Measurements from ENCODE around the gene ABCG4. TPM values are rescaled to one million over a fixed set of nuclear protein-coding genes. Genes with fewer than 3 reads are reported as not detected.

ABCG4 gene
- total and polyA plus RNA-seq, 2 of the 8 experiments (the other 6 are each of a cell fraction or from before 2014, with no cell fraction given), result 1.8 to 2.3 TPM

DNA sequence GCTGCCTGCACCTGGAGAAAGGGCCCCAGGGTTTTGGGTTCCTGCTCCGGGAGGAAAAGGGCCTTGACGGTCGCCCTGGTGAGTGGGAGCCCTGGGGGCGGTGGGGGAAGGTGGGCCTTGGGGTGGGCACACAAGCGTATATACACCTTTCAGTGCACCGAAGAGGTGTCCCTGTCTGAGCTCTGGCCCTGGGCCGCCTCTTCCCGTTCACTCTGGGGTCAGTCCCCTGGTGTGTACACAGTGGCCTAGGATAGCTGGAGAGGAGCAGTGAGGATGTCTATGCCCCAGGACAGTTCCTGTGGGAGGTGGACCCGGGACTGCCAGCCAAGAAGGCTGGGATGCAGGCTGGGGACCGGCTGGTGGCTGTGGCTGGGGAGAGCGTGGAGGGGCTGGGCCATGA, 39.2 kb downstream of the ABCG4 start:
- H2BK12ac ChIP-seq (ENCODE audit: low read depth, low read length), result no peak overlapping the region
- no peaks in the 10 kb centered on the region for H3K79me1 ChIP-seq (ENCODE audit: low read depth, low read length)
- no peak overlapping the region for H2AFZ ChIP-seq (ENCODE audit: low read length)
- H4K20me1 ChIP-seq (replicated peaks in 1 of 2; ENCODE audit: control insufficient read depth in 1 of 2, insufficient read depth in 2 of 2, low read length in 2 of 2), result no peaks in the 10 kb centered on the region
- no peak overlapping the region for H3K4me3 ChIP-seq (ENCODE audit: extremely low read depth in 1 of 4, insufficient read depth in 2 of 4, low read depth in 3 of 4, low read length in 4 of 4)
- H3K27ac ChIP-seq (ENCODE audit: low read depth, low read length), result no peak overlapping the region
- H2BK120ac ChIP-seq (replicated peaks; ENCODE audit: low read depth, low read length), result no peak overlapping the region
- CTCF ChIA-PET (ENCODE audit: partially characterized antibody), result interaction anchor here (0.9 to 20.1 kb wide), 4 partner anchors 14 to 136 kb away, joined by 3 to 367 read pairs (median 3); partner anchors contain the start of gene ABCG4
- no peak overlapping the region for H4K8ac ChIP-seq (ENCODE audit: extremely low read depth, insufficient read depth, low read length)
- H3K9me3 ChIP-seq (ENCODE audit: insufficient read depth in 2 of 2, low read depth in 1 of 2, low read length in 1 of 2), result no peaks in the 10 kb centered on the region
- H3K27me3 ChIP-seq (replicated peaks in 1 of 4; ENCODE audit: control insufficient read depth in 3 of 4, extremely low read depth in 1 of 4, insufficient read depth in 3 of 4, low read length in 3 of 4), result no peaks in the 10 kb centered on the region
- POLR2A ChIA-PET (ENCODE audit: partially characterized antibody), result interaction anchor here (1.2 to 1.7 kb wide), 3 partner anchors 8 to 94 kb away, joined by 3 to 4 read pairs (median 4); no protein-coding TSS in a partner anchor
- H4K91ac ChIP-seq (replicated peaks; ENCODE audit: insufficient read length, low read length), result no peak overlapping the region
- no peak overlapping the region for H3K23ac ChIP-seq (ENCODE audit: insufficient read length)
- no peak overlapping the region for H3K14ac ChIP-seq (ENCODE audit: insufficient read length)
- H2BK5ac ChIP-seq (ENCODE audit: low read depth, low read length), result no peak overlapping the region
- H2BK15ac ChIP-seq (ENCODE audit: low read length), result no peak overlapping the region
- no peaks in the 10 kb centered on the region for H3K79me2 ChIP-seq (ENCODE audit: control insufficient read depth in 1 of 2, insufficient read depth in 2 of 2, low read length in 2 of 2)
- no peak overlapping the region for H3K56ac ChIP-seq (replicated peaks; ENCODE audit: insufficient read length, low read depth, low read length)
- H3K4me1 ChIP-seq (replicated peaks in 1 of 4; ENCODE audit: control insufficient read depth in 3 of 4, insufficient read depth in 4 of 4, low read length in 3 of 4), result no peaks in the 10 kb centered on the region; a peak in 1 of 7 replicates
- no peaks in the 10 kb centered on the region for H3K23me2 ChIP-seq (ENCODE audit: low read depth, low read length)
- H3K4me2 ChIP-seq (ENCODE audit: insufficient read depth in 1 of 2, low read depth in 2 of 2, low read length in 2 of 2), result no peak overlapping the region
- no peak overlapping the region for H2AK5ac ChIP-seq (ENCODE audit: low read depth, low read length)
- FAIRE-seq, result no peak
- H3K9ac ChIP-seq (replicated peaks in 1 of 4; ENCODE audit: extremely low read depth in 1 of 4, low read depth in 3 of 4, low read length in 3 of 4), result no peak overlapping the region
- H2BK20ac ChIP-seq (ENCODE audit: low read length), result no peak overlapping the region
- H4K5ac ChIP-seq (ENCODE audit: insufficient read length, low read depth, low read length), result no peak overlapping the region
- no peaks in the 10 kb centered on the region for H3K36me3 ChIP-seq (ENCODE audit: control insufficient read depth in 2 of 4, insufficient read depth in 4 of 4, low read length in 3 of 4)
- no peak for TF ChIP-seq FOSL1 (IDR thresholded peaks at IDR 0.05; ENCODE audit: insufficient read depth, low read depth, low read length)
- TF ChIP-seq POLR2A (IDR thresholded peaks at IDR 0.05; ENCODE audit: control extremely low read depth in 1 of 2, low read depth in 2 of 2, low read length in 2 of 2), result no peak
- no peak for TF ChIP-seq TBP (IDR thresholded peaks at IDR 0.05; ENCODE audit: low read depth, low read length)
- TF ChIP-seq JUN (IDR thresholded peaks at IDR 0.05; ENCODE audit: low read depth, low read length), result no peak
- TF ChIP-seq RFX5 (IDR thresholded peaks at IDR 0.05; ENCODE audit: borderline replicate concordance, low read depth, low read length), result no peak
- TF ChIP-seq, protein P1, sequence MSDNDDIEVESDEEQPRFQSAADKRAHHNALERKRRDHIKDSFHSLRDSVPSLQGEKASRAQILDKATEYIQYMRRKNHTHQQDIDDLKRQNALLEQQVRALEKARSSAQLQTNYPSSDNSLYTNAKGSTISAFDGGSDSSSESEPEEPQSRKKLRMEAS (IDR thresholded peaks at IDR 0.05), result no peak
- TF ChIP-seq CTBP2 (IDR thresholded peaks at IDR 0.05; ENCODE audit: borderline replicate concordance, insufficient read depth, insufficient read length, low read length), result no peak
- TF ChIP-seq, protein P2, sequence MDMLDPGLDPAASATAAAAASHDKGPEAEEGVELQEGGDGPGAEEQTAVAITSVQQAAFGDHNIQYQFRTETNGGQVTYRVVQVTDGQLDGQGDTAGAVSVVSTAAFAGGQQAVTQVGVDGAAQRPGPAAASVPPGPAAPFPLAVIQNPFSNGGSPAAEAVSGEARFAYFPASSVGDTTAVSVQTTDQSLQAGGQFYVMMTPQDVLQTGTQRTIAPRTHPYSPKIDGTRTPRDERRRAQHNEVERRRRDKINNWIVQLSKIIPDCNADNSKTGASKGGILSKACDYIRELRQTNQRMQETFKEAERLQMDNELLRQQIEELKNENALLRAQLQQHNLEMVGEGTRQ (IDR thresholded peaks at IDR 0.05; ENCODE audit: low read length), result no peak
- WGBS, 2 experiments (ENCODE audit: extremely low coverage in 1 of 2, insufficient coverage in 1 of 2, insufficient read length in 1 of 2, insufficient replicate concordance in 2 of 2, low coverage in 1 of 2, low lambda C conversion rate in 2 of 2, missing lambda C conversion rate in 1 of 2), result 88% methylated on average over 9 of the region's 11 CpGs; no CpG with 5 or more reads in 1 of the 2 experiments
- no peak overlapping the region for H3K4ac ChIP-seq (replicated peaks; ENCODE audit: insufficient read length, low read depth, low read length)
- H3K18ac ChIP-seq (ENCODE audit: extremely low read depth, low read length), result no peak overlapping the region
- no peak for DNase-seq (ENCODE audit: low read depth in 1 of 2, low spot score in 2 of 2)

Data from H1 (cell line).